SU-DHL-6 (cell line): ENCODE measurements around the gene C16orf95.
"Not testable (repeated sequence)": the region's sequence is repeated elsewhere in the genome, so short reads cannot be mapped to it uniquely, and the experiment has no call there.

Source experiments
- H2AFZ ChIP-seq: fragments of 200-600 bp; sonication (generic); 2 replicates; pipeline ENCODE4 v1.6.1; 2014; ENCODE audit warnings: low read depth, mild to moderate bottlenecking, moderate library complexity, mixed read lengths, antibody characterized with exemption, low read length; ENCODE audit not compliant: severe bottlenecking
- H3F3A ChIP-seq: fragments of 200-600 bp; shearing (Covaris generic); 2 replicates; pipeline ENCODE4 v1.6.0; 2016; ENCODE audit warnings: antibody characterized with exemption, mild to moderate bottlenecking; ENCODE audit not compliant: insufficient read depth
- H3K27ac ChIP-seq: fragments of 200-600 bp; sonication (generic); 2 replicates; pipeline ENCODE4 v1.5.1; 2016; ENCODE audit warnings: low read depth, mild to moderate bottlenecking, low read length, moderate library complexity, mixed read lengths
- H3K27me3 ChIP-seq: fragments of 200-600 bp; sonication (generic), shearing (Covaris generic); 2 replicates; pipeline ENCODE4 v1.6.0; 2014; ENCODE audit warnings: mild to moderate bottlenecking, low read length
- H3K36me3 ChIP-seq: fragments of 200-600 bp; sonication (generic); 2 replicates; pipeline ENCODE4 v1.6.1; 2014; ENCODE audit warnings: mild to moderate bottlenecking, low read length, mixed read lengths
- H3K4me2 ChIP-seq: fragments of 300-600, 200-600 bp; shearing (Covaris generic), sonication (generic); 2 replicates; pipeline ENCODE4 v1.6.0; 2014; ENCODE audit warnings: low read length, low read depth, mild to moderate bottlenecking; ENCODE audit not compliant: poor library complexity, severe bottlenecking
- H3K4me3 ChIP-seq: fragments of 200-600 bp; sonication (generic); 2 replicates; pipeline ENCODE4 v1.5.1; 2014; ENCODE audit warnings: antibody characterized with exemption, low read length, mild to moderate bottlenecking, mixed read lengths; ENCODE audit not compliant: insufficient read depth, poor library complexity, severe bottlenecking
- H3K79me2 ChIP-seq: fragments of 200-600 bp; sonication (generic); 2 replicates; pipeline ENCODE4 v1.6.1; 2014; ENCODE audit warnings: mild to moderate bottlenecking, low read length, moderate library complexity; ENCODE audit not compliant: insufficient read depth
- H3K9ac ChIP-seq: fragments of 200-600 bp; sonication (generic); 2 replicates; pipeline ENCODE4 v1.7.0; 2014; ENCODE audit warnings: mild to moderate bottlenecking, low read length
- H3K9me2 ChIP-seq: fragments of 200-600 bp; sonication (generic); replicated peaks from 2 replicates; pipeline ENCODE4 v1.6.1; 2014; ENCODE audit warnings: low read length; ENCODE audit not compliant: insufficient read depth
- H3K9me3 ChIP-seq: fragments of 200-600 bp; sonication (generic); 2 replicates; pipeline ENCODE4 v1.6.1; 2014; ENCODE audit warnings: low read length, mixed read lengths; ENCODE audit not compliant: insufficient read depth
- H4K20me1 ChIP-seq: fragments of 200-600 bp; sonication (generic); 2 replicates; pipeline ENCODE4 v1.6.1; 2014; ENCODE audit warnings: low read depth, mild to moderate bottlenecking, antibody characterized with exemption, low read length, moderate library complexity, mixed read lengths
- CTCF ChIP-seq: fragments of 200-600 bp; sonication (generic); IDR thresholded peaks from one replicate; pipeline ENCODE4 v1.5.1; 2017; ENCODE audit warnings: antibody characterized with exemption, mild to moderate bottlenecking, low read length, moderate library complexity; ENCODE audit not compliant: insufficient read depth, poor library complexity, severe bottlenecking
- EZH2phosphoT487 ChIP-seq: fragments of 200-600 bp; sonication (generic), shearing (Covaris generic); conservative IDR thresholded peaks from 2 replicates; pipeline ENCODE4 v1.6.1; 2018; ENCODE audit warnings: mild to moderate bottlenecking, antibody characterized with exemption, low read length, moderate library complexity, mixed read lengths

Gene C16orf95

GRCh38 chr16:87265261-87265660, 51.9 kb downstream of the C16orf95 start:
- H3K9me3 ChIP-seq = no peaks in the 10 kb centered on the region
- no peak overlapping the region for H3K4me2 ChIP-seq
- no peak overlapping the region for H2AFZ ChIP-seq
- no peak overlapping the region for H3K4me3 ChIP-seq
- no peak overlapping the region for H3K9ac ChIP-seq
- no peaks in the 10 kb centered on the region for H3F3A ChIP-seq
- no peaks in the 10 kb centered on the region for H3K79me2 ChIP-seq
- TF ChIP-seq EZH2phosphoT487 (no peak), CTCF (no peak)
- no peaks in the 10 kb centered on the region for H4K20me1 ChIP-seq
- no peak overlapping the region for H3K27ac ChIP-seq
- H3K27me3 ChIP-seq = no peaks in the 10 kb centered on the region
- H3K36me3 ChIP-seq = no peaks in the 10 kb centered on the region
- no peaks in the 10 kb centered on the region for H3K9me2 ChIP-seq

- Histone ChIP-seq H3K79me2 (no peaks in the 10 kb centered on the region), H3K4me2 (no peak overlapping the region), H3K9me2 (no peaks in the 10 kb centered on the region), H3K9me3 (no peaks in the 10 kb centered on the region), H3K36me3 (no peaks in the 10 kb centered on the region), H3K27ac (no peak overlapping the region), H3K4me3 (no peak overlapping the region), H3K27me3 (no peaks in the 10 kb centered on the region), H3F3A (no peaks in the 10 kb centered on the region), H3K9ac (no peak overlapping the region), H4K20me1 (no peaks in the 10 kb centered on the region), H2AFZ (no peak overlapping the region)
- TF ChIP-seq EZH2phosphoT487 = no peak
- TF ChIP-seq CTCF = no peak
These were observed 52.6 kb downstream of the C16orf95 start for GRCh38 chr16:87264634-87265033.

DNA sequence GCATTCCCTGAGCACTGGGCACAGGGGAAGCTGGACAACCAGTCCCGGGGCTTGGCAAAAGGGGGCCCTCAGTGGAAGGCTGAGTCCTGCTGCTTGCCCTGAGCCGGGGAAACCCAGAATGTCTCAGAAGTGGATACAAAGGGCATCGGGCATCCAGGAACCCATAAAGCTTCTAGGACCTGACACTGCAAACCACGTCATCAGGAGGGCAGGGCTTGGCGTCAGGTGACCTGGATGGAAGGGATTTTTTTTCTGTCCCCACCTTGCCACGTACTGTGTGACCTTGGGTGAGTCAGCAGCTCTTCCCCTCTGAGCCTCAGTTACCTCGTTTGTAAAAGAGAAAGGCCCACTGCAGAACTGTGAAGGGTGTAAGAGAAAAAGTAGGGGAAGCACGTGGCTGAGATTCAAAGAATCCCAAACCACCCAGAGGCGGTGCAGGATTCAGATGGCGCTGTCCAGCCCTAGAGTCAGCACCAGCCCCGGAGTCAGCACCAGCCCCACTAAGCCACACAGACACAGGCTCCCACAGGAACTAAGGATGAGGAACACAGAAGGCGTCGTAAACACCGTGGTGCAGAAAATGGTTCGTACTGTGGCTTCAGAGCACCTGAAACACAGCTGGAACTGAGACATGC, 53.7 kb downstream of the C16orf95 start:
- Histone ChIP-seq H3K79me2 (no peaks in the 10 kb centered on the region), H3K9me3 (no peaks in the 10 kb centered on the region), H3F3A (no peaks in the 10 kb centered on the region), H3K27ac (no peak overlapping the region), H3K4me3 (no peak overlapping the region), H3K36me3 (no peaks in the 10 kb centered on the region), H3K9ac (no peak overlapping the region), H3K4me2 (no peak overlapping the region), H3K27me3 (no peaks in the 10 kb centered on the region), H4K20me1 (no peaks in the 10 kb centered on the region), H2AFZ (no peak overlapping the region), H3K9me2 (no peaks in the 10 kb centered on the region)
- no peak for TF ChIP-seq EZH2phosphoT487
- TF ChIP-seq CTCF = no peak

- Histone ChIP-seq H3K27ac (no peak overlapping the region), H3K4me2 (no peak overlapping the region), H2AFZ (no peak overlapping the region), H3K9me2 (no peaks in the 10 kb centered on the region), H4K20me1 (no peaks in the 10 kb centered on the region), H3K9me3 (no peaks in the 10 kb centered on the region), H3F3A (no peaks in the 10 kb centered on the region), H3K79me2 (no peaks in the 10 kb centered on the region), H3K4me3 (no peak overlapping the region), H3K27me3 (no peaks in the 10 kb centered on the region), H3K9ac (no peak overlapping the region), H3K36me3 (no peaks in the 10 kb centered on the region)
- TF ChIP-seq EZH2phosphoT487 = no peak
- TF ChIP-seq CTCF = no peak
These were observed 57.8 kb downstream of the C16orf95 start for GRCh38 chr16:87259431-87259830.

DNA sequence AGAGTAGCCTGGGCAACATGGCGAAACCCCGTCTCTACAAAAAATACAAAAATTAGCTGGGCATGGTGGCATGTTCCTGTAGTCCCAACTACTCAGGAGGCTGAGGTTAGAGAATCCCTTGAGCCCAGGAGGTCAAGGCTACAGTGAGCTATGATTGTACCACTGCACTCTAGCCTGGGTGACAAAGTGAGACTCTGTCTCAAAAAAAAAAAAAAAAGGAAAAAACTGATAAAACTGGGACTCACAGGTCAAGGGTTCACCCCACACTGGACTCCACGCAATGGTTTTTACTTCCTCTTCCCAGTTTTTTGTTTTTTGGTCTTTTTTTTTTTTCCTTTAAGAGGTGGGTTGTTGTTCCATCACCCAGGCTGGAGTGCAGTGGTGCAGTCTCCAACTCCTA, 58.5 kb downstream of the C16orf95 start:
- not testable (repeated sequence) for H4K20me1 ChIP-seq, H3K9ac ChIP-seq, H3K9me2 ChIP-seq, H3K27ac ChIP-seq, H3K27me3 ChIP-seq, H3F3A ChIP-seq, H3K36me3 ChIP-seq, H3K79me2 ChIP-seq, H2AFZ ChIP-seq, H3K4me2 ChIP-seq, H3K4me3 ChIP-seq, H3K9me3 ChIP-seq
